Mesothelial cell of epicardium (in vitro differentiated cells): Measurements from ENCODE around the gene TSEN2. TPM values are rescaled to one million over a fixed set of nuclear protein-coding genes. Genes with fewer than 3 reads are reported as not detected.
"Not testable (repeated sequence)": the region's sequence is repeated elsewhere in the genome, so short reads cannot be mapped to it uniquely, and the experiment has no call there.

Source experiments
- DNase-seq, 2 experiments: peaks; one replicate each; pipeline ENCODE4 v3.0.0; 2021; ENCODE audit warnings: low spot score in 2 of 2; ENCODE audit not compliant: unreplicated experiment in 2 of 2
- H3K27ac Mint-ChIP-seq: 2 replicates; pipeline ENCODE4 v1.8.0; 2021; ENCODE audit warnings: mixed read lengths
- H3K27me3 Mint-ChIP-seq: 2 replicates; pipeline ENCODE4 v1.8.0; 2021; ENCODE audit warnings: low read depth, mixed read lengths
- H3K36me3 Mint-ChIP-seq: 2 replicates; pipeline ENCODE4 v1.8.0; 2021; ENCODE audit warnings: mixed read lengths
- H3K4me1 Mint-ChIP-seq: 2 replicates; pipeline ENCODE4 v1.8.0; 2021; ENCODE audit warnings: mixed read lengths
- H3K4me3 Mint-ChIP-seq: 2 replicates; pipeline ENCODE4 v1.8.0; 2021; ENCODE audit warnings: mild to moderate bottlenecking, moderate library complexity, mixed read lengths
- H3K9me3 Mint-ChIP-seq: 2 replicates; pipeline ENCODE4 v1.8.0; 2021; ENCODE audit warnings: mixed read lengths
- total RNA-seq: library from RNA; stranded (reverse); gene quantifications from 3 replicates; pipeline ENCODE4 v1.2.1, GENCODE V29; 2021
- TF ChIP-seq, protein P1 (sequence below): fragments of 200-600 bp; sonication (generic); IDR thresholded peaks from one replicate; pipeline ENCODE4 v1.5.0; 2021; ENCODE audit warnings: antibody characterized with exemption; ENCODE audit not compliant: unreplicated experiment

TSEN2 gene
- total RNA-seq, 1 donor from 2014 or later = 29.0 TPM

- no peak overlapping the region for H3K4me3 Mint-ChIP-seq
- no peaks in the 10 kb centered on the region for H3K36me3 Mint-ChIP-seq
- H3K4me1 Mint-ChIP-seq = peaks cover 26% of the 10 kb centered on the region
- TF ChIP-seq, protein P1, sequence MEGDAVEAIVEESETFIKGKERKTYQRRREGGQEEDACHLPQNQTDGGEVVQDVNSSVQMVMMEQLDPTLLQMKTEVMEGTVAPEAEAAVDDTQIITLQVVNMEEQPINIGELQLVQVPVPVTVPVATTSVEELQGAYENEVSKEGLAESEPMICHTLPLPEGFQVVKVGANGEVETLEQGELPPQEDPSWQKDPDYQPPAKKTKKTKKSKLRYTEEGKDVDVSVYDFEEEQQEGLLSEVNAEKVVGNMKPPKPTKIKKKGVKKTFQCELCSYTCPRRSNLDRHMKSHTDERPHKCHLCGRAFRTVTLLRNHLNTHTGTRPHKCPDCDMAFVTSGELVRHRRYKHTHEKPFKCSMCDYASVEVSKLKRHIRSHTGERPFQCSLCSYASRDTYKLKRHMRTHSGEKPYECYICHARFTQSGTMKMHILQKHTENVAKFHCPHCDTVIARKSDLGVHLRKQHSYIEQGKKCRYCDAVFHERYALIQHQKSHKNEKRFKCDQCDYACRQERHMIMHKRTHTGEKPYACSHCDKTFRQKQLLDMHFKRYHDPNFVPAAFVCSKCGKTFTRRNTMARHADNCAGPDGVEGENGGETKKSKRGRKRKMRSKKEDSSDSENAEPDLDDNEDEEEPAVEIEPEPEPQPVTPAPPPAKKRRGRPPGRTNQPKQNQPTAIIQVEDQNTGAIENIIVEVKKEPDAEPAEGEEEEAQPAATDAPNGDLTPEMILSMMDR = no peak
- no peak for DNase-seq
- no peaks in the 10 kb centered on the region for H3K9me3 Mint-ChIP-seq
- peak overlapping the region; percentile 94 for H3K27ac Mint-ChIP-seq
- no peaks in the 10 kb centered on the region for H3K27me3 Mint-ChIP-seq
Observed at GRCh38 chr3:12476238-12476897, 7.9 kb upstream of the TSEN2 start.

DNA sequence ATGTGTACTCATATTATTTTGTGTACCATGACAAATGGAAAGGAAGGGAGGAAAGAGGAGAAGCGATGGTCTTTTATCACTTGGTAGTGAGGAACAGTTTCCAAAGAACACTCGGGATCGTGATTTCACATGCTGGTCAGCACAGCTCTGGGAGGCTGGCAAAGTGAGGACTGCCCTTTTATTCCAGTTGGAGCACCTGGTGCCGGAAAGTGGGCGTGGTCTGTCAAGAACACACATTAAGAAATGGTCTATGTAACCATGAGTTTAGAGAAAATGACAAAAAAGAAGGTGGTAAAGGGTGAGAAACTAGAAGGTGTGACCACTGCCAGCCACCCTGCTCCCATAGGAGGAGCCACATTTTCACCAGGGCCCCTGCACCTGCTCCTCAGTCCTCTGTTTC, 7.0 kb upstream of the TSEN2 start:
- Mint-ChIP-seq H3K4me3 (no peak overlapping the region), H3K27ac (no peak overlapping the region), H3K27me3 (no peaks in the 10 kb centered on the region), H3K9me3 (no peaks in the 10 kb centered on the region), H3K36me3 (no peaks in the 10 kb centered on the region), H3K4me1 (peaks cover 24% of the 10 kb centered on the region)
- TF ChIP-seq, protein P1 = no peak
- no peak for DNase-seq

DNA sequence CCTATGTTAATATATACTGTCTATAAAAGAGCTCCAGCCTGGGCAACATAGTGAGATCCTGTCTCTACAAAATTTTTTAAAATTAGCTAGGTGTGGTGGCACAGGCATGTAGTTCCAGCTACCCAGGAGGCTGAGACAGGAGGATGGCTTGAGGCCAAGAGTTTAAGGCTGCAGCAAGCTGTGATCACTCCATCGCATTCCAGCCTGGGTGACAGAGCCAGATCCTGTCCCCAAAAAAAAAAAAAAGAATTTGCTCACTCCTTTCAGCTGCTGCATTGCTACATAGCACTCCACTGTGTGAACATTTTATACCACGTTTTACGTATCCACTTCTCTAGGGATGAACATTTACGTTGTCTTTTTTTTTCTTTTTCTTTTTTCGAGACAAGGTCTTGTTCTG, 6.0 kb upstream of the TSEN2 start:
- peaks cover 24% of the 10 kb centered on the region for H3K4me1 Mint-ChIP-seq
- H3K27me3 Mint-ChIP-seq = no peaks in the 10 kb centered on the region
- TF ChIP-seq, protein P1 = no peak
- no peak for DNase-seq
- H3K4me3 Mint-ChIP-seq = no peak overlapping the region
- H3K27ac Mint-ChIP-seq = no peak overlapping the region
- H3K36me3 Mint-ChIP-seq = no peaks in the 10 kb centered on the region
- H3K9me3 Mint-ChIP-seq = no peaks in the 10 kb centered on the region

GRCh38 chr3:12479198-12479597, 5.1 kb upstream of the TSEN2 start:
- DNase-seq, H3K36me3 Mint-ChIP-seq, H3K27me3 Mint-ChIP-seq, H3K9me3 Mint-ChIP-seq, H3K4me3 Mint-ChIP-seq, H3K27ac Mint-ChIP-seq: not testable (repeated sequence)
- H3K4me1 Mint-ChIP-seq = peaks cover 33% of the 10 kb centered on the region

DNA sequence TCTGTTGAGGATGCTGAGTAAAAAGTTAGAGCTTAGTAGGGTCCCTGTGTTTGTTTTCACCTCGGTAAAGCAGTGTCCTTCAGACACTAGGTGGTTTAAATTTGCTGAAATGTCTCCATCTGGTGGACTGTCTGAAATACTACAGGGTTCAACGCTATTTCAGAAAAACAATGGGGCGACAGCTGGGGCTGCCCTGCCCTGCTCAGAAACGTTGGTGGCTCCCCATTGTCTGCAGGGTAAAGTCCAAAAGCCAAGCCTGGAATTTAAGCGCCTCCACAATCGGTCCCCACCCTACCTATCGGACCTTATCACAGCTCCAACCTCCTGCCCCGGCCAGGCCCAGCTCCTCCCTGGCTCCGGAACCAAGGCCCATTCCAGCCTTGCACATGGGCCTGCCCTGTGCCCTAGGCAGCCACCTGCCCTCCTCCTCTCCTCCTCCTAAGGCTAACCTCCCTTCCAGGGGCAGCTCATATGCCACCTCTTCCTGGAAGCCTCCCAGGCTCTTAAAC, 4.3 kb upstream of the TSEN2 start:
- Mint-ChIP-seq H3K27me3 (no peaks in the 10 kb centered on the region), H3K4me3 (no peak overlapping the region), H3K36me3 (no peaks in the 10 kb centered on the region), H3K9me3 (no peaks in the 10 kb centered on the region), H3K4me1 (peaks cover 36% of the 10 kb centered on the region), H3K27ac (no peak overlapping the region)
- no peak for DNase-seq
- TF ChIP-seq, protein P1 = peak; percentile 87

GRCh38 chr3:12483410-12483809, 870 bp upstream of the TSEN2 start:
- no peaks in the 10 kb centered on the region for H3K9me3 Mint-ChIP-seq
- DNase-seq = no peak

More at GRCh38 chr3:12483410-12483809, 870 bp upstream of the TSEN2 start:
- TF ChIP-seq, protein P1 = no peak
- Mint-ChIP-seq H3K27ac (peak overlapping the region; percentile 98), H3K36me3 (no peaks in the 10 kb centered on the region), H3K27me3 (no peaks in the 10 kb centered on the region), H3K4me3 (peak overlapping the region; percentile 98), H3K4me1 (peaks cover 35% of the 10 kb centered on the region)
